HG03378 (cell line): ENCODE data around the gene EI24.

Experiments
- ATAC-seq: cut with Tn5 transposase; IDR thresholded peaks from one replicate; pipeline ENCODE4 v1.9.1; 2021; ENCODE audit warnings: mild to moderate bottlenecking, moderate library complexity; ENCODE audit not compliant: unreplicated experiment

The EI24 gene

DNA sequence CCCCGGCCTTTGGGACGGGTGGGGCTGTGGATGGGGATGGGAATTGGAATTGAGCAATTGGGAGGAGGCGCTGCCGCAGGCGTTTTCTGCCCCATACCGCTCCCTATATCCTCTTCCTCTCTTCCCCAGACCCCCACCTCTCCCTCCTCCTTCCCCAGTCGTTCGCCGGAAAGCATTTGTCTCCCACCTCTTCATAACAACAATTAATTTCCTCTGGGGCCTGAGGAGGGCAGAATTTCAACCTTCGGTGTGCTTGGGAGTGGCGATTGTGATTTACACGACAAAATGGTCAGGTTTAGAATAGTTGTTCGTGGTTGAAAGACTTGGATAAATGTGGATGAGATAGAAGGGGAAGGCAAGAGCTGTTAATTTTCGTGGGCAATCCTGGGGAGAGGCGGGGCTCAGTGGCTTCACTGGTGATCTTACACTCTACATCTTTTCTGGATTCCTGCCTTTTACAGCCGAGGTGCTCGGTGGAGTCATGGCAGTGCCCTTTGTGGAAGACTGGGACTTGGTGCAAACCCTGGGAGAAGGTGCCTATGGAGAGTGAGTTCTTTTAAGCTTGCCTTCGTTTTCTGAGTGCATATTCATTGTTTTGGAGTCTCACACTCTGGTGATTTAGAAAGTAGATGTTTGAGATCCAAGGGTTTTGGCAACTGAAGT, 57.1 kb downstream of the EI24 start:
- peak; percentile 40 for ATAC-seq

DNA sequence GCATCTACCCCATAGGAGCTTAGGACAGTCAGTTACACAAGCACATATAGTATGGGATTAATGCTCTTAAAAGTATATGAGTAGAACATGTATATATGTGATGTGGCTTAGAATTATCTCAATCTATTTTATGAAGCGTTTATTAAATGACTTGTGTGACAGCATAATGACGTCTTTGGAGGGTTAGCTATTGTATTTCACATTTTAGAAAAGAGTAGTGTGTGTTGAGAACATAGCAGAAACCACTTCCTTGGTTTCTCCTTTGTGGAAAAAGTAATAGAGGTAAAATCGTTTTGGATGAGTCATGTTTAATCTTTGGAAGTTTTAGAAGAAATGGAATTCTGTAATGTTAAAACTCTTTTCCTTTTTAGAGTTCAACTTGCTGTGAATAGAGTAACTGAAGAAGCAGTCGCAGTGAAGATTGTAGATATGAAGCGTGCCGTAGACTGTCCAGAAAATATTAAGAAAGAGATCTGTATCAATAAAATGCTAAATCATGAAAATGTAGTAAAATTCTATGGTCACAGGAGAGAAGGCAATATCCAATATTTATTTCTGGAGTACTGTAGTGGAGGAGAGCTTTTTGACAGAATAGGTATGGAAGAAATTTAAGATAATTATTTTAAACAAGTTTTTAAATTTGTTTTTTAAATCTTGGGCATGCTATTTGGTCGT, 58.1 kb downstream of the EI24 start:
- no peak for ATAC-seq
